HG03159 (cell line): ENCODE measurements around the gene UBE3B.
A peak's percentile ranks its signal among the peaks of the same experiment; 100 is the strongest.
"Not testable (repeated sequence)": the region's sequence is repeated elsewhere in the genome, so short reads cannot be mapped to it uniquely, and the experiment has no call there.

Experiments used
- ATAC-seq: cut with Tn5 transposase; IDR thresholded peaks from one replicate; pipeline ENCODE4 v1.9.1; 2021; ENCODE audit warnings: mild to moderate bottlenecking, moderate library complexity; ENCODE audit not compliant: unreplicated experiment

Gene UBE3B

DNA sequence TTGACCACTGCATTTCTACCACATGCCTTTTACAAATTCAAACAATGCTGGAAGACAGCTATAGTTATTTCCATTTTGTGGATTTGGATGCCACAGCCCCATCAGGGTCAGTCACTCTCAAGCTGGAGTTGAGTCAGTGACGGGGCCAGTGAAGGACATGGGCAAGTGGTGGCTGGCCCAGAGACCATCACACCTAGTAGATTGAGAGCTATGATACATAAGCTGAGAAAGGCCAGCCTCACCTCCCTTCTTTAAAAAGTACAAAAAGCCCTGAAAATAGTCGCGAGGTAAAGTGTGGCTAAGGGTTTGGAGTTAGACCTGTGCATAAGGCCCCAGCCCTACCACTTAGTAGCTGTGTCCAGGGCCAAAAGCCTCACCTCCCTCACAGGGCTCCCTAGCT is 4.4 kb upstream of the UBE3B start:
- ATAC-seq = no peak

DNA sequence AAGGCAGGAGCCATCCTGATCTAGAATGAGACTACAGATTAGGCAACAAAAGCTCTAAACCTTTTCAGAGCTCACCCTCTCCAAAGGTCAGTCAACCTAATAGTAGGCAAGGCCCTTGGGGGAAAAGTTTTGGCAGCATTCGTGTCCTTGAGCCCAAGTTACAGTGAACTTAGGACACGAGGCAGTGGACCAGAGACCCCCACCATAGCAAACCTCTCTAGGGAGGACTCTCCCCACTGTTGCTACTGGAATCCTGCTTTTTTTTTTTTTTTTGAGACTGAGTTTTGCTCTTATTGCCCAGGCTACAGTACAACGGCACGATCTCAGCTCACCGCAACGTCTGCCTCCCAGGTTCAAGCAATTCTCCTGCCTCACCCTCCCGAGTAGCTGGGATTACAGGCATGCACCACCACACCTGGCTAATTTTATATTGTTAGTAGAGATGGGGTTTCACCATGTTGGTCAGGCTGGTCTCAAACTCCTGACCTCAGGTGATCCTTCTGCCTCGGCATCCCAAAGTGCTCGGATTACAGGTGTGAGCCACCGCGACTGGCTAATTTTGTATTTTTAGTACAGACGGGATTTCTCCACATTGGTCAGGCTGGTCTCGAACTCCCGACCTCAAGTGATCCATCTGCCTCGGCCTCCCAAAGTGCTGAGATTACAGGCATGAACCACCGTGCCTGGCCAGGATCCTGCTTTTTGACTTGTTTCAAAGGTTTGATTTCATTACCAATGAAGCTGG is 3.7 kb upstream of the UBE3B start:
- not testable (repeated sequence) for ATAC-seq

DNA sequence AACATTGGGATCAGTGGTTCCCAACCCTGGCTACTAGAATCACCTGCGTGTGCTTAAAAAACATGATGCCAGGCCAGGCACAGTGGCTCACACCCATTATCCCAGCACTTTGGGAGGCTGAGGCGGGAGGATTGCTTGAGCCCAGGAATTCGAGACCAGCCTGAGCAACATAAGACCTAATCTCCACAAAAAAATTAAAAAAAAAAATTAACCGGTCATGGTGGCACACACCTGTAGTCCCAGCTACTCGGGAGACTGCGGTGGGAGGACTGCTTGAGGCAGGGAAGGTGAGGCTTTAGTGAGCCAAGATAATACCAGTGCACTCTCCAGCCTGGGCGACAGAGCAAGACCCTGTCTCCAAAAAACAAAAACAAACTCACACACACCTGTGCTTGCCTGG is 2.3 kb upstream of the UBE3B start:
- no peak for ATAC-seq

DNA sequence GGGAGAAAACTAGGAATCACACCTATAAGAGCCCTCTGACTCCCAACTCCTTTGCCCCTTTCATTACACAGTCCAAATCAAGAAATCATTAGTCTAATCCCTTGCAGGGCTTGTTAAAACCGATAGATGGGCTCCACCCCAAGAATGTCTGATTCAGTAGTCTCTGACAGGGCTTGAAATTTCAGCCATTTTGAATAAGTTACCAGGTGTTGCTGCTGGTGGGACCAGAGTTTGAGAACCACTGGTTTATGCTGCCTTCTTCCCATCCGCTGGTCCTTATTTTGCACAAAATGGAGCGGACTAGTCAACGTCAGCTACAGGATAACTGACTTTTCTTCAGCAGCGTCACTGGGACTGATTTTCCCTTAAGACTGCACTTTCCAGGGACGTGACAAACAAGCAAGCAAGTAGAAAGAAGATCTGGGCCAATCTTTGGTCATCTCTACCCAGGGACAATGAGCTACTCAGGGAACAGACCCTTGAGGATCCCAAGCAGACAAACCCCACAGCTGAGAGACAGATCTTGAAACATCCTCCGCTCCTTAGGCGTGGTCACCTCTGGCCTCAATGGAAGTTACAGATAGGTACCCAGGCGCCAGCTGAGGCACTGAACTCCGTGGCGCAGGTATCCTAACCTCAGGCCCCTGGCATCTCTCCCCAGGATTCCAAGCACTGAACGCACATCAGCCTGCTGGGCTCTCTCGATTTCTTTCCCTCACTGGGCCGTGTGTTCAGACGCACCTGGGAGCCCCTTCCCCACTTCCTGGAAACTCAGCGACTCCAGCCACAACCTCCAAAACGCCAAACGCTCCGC is 1.2 kb upstream of the UBE3B start:
- ATAC-seq = no peak

DNA sequence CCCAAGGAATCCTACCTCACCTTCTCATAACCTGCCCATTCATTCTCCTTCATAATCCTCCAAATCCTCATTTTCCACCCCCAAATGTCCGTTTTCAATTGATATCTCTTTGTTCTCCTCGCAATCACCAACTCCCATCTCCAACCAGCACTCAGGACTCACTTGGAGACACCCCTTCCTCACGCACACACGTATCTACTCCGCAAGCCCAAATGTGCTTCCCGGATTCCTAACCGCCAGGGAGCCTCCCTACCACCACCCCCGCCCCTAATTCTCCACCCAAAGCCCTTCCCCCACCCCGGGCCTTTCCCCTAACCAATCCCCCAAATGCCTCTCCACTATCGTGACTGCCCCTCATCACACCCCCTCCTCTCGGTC is 638 bp upstream of the UBE3B start:
- ATAC-seq = peak; percentile 11

DNA sequence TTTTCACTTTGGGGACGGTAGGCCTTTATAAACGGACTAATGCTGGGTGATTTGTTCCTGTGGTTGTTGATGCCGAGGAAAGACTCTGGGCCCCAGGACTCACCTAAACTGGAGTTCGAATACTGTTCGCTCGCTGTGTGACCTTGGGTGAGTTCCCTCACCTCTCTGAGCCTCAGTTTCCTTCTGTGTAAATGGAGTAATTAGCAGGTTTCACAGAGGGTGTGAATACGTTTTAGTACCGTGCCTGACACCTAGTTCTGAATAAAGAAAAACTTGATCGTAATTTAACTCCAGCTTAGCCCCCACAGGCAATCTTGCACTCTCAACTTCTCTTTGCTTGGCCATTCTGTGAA is 505 bp downstream of the UBE3B start:
- ATAC-seq = no peak

DNA sequence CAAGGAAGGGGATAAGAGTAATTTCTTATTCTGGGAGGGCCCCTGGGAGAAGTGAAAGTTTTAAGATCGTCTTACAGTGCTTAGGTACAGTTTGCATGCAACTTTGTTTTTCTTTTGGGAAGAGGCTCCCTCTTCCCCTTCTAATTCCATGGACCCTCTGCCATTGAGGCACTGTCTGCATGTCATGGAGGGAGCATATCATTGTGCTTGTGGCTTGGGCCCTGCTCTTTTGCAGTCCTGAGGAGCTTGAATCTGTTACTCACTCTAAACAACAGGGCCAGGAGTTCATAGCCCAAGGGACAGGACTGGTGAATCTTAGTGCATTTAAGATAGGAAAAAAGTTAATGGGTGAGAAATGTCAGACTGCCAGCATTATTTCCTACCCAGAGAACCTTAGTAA is 2.3 kb downstream of the UBE3B start:
- no peak for ATAC-seq

DNA sequence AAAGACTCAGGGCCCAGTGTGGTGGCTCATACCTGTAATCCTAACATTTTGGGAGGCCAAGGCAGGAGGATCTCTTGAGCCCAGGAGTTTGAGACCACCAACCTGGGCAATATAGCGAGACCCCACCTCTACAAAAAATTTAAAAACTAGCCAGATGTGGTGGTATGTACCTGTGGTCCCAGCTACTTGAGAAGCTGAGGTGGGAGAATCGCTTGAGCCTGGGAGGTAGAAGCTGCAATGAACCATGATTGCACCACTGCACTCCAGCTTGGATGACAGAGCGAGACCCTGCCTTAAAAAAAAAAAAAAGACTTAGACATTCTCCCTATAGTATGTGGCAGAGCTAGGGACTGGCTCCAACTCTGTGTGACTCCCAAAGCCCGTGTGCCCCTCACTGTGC is 2.9 kb downstream of the UBE3B start:
- no peak for ATAC-seq

DNA sequence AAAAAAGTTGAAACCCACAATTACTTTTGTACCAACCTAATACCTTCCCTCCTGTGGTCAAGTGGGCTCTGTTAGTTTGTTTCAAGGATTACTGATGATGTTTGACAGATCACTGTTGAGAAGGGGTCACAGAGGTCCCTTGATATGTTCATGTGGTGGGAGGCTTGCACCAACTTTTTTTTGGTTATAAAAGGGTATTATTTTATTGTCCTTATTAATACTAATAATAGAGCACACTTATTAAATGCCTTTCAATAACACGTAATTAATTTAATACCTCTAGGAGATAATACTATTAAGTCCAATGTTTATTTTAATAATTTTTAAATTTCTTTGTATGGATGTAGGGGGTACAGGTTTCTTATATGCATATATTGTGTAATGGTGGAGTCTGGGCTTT is 4.4 kb downstream of the UBE3B start:
- ATAC-seq = no peak

DNA sequence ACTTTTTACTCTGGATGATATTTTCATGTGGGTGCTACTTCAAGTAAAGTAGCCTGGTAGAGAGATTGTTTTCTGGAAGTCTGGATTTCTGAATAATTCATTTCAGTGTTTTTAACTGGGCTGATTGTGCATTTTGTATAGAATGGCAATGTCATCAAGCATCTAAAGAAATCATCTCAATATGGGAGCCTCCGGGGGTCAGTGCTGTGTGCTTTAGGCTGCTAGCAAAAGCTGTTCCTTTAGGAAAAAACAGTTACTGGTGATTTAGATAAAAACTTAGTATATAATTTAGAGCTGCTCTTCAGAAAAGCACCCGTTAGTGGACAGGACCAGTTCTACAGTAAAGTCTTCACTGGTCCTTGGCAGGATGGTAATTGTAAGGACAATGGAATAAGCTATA is 5.1 kb downstream of the UBE3B start:
- no peak for ATAC-seq

DNA sequence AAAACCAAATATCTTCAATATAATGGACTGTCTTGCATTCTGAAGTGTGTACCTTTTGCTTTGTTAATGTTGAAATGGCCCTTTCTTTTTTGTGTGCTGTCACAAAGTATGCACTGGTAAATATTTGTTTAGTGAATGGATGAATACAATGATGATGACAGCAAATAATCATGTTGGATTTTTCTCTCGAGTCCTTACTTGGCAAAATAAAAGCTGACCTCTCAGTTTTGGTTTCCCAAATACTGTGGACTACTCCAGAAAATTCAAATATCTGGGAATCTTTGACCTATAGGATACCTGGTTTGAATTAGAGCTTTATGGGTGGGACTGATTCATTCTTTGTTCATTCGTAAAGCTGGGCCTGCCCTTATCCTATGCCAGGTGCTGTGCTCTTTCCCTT is 5.5 kb downstream of the UBE3B start:
- no peak for ATAC-seq

DNA sequence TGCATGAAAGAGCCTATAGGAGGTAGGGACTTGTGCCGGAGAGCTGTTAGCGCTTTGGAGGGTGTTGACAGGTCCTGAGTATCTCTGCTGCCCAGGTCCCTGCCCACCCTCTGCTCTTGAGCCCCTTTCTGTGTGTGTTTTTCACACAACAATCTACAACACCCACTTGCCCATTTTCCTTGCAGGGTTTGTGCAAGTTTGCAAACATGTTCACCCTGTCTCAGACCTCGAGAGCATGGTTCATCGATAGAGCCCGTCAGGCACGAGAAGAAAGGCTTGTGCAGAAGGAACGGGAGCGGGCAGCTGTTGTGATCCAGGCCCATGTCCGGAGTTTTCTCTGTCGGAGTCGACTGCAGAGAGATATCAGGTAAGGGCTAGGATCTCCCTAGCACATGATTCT is 5.9 kb downstream of the UBE3B start:
- no peak for ATAC-seq

DNA sequence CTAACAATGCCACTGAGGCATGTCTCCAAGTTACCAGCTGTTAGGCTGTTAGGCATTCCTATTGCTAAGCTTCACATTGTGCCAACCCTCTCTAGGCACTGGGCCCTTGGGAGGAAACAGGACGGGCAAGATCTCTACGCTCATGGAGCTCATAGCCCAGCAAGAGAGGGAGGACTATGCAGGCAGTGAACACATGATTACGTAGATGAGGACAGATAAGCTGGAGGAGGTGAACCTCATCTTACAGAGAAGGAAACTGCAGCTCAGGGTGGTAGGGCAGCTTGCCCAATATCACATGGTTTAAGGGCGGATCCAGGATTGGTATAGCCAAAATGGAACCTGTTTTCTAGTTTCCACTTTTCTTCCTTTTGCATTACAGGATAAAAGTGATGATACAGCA is 7.8 kb downstream of the UBE3B start:
- no peak for ATAC-seq

DNA sequence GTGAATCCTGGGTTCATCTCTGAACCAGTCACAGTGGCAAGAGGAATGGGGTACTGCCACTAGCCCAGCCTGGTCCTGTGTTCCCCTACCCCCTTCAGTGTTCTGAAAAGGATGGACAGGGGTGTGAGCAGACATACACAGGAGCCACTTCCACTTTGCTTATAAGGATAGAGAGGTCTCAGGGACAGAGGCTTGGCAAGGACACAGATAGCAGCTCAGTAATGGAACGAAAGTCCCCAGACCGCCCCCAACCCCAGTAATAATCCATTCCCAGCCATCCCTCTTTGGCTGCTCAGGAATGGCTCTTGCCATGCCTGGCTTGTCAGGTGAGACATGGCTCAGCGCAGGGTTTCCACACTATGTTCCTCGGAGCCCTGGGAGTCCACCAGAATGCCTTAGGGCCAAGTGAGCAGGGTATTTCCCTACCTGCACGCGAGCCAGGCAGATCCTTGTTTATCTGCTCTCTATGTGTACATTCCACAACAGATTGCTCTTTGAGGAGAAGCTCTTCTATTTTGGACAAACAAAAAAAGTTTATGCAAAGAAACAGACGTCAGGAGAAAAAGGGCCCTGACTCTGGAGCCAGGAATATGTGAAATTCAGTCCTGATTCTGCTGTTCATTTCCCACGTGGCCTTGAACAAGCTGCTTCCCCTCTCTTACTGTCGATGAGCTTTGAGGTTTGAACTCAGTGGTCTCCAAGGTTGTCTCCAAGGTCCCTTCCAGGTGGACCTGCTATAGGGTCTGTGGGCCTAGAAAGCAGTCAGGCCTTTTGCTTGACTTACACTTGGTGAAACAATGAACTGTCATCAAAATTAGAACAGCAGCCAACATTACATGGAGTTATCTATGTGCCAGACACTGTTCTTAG is 10.0 kb downstream of the UBE3B start:
- ATAC-seq = no peak

DNA sequence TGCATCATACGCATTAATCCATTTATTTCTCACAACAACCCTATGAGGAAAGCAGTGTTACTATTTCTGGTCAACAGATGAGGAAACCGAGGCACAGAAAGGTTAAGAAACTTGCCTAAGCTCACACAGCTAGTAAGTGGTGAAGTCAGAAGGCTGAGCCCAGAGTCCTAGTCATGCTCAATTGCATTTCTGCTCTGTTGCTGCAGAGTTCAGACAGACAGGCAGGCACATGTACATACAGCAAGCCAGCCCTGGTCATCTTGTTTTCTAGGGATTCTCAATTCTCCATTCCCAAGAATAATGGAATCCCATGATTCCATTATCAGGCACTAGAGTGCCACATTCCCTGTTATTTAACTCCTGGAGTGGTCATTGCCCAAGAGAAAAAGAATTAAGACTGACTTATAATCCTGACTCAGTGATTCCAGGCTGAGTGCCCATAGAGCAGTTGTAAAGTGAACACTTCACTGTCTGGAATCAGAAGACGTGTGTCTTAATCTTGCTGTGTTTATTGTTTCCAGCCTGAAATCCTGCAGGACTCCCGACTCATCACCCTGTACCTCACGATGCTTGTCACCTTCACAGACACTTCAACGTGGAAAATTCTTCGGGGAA is 10.7 kb downstream of the UBE3B start:
- ATAC-seq = no peak

DNA sequence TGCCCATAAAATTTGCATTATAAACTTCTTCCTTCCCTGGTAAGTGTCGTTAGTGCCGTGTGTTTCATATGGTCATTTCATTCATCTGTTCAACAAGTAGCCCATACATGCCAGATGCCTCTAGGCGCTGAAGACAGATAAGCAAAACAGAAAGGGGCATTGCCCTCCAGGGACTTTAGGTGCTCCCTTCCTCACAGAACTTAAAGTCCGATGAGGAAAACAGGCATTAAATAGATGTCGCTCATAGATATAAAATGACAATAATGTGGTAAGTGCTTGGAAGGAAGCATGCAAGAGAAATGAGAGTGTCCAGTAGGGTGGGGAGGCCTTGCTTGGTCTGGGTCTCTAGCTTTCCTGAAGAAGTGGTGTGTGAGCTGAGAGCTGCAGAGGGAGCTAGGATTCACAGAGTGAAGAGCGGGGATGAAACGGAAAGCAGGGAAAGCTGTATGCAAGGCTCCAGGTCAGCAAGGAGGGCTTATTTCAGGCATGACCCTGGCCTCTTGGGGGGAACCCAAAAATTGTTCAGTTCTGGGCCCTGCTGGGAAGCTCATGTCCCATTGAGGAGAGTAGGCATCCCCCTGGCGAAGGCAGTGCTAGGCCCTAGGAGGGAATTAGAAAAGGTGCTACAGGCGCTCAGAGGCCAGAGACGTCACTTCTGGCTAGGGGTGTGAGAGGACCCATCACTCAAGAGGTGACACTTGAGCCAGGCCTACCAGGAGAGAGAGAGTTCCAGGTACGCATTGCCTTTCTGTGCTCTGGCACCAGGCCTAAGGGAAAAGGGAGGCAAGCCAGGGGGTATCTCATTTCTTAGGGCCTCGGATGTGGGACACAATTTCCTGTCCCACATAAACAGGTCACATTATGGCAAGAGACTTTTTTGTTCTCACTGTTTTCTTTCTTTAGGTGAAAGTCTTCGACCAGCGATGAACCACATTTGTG is 11.9 kb downstream of the UBE3B start:
- no peak for ATAC-seq

DNA sequence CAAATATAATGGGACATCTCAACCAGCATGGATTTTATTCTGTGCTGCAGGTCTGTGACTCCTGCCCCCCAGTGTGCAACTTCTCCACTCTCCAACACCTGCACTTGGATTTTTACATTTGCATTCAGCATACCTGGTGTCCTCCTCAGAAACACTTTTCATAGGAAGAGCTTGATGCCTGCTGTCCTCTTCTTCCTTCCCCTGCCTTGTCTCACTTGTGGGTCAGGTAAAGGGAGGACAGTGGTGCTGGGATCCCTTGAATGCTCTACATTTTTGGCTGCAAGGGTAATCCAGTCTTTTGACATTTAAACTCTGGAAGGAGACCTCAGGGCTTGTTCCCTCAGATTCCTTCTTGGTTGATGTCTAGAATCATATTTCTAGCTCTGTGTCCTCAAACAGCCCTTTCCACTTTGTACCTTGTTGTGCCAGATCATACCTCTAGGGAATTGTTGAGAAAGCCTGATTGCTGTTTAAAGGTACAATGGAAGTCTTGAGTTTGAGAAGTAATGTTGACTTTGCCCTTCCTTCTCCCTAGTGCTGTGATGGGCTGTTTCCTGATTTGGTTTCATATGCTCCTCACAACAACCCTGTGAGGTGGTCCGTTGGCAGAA is 12.6 kb downstream of the UBE3B start:
- ATAC-seq = no peak

DNA sequence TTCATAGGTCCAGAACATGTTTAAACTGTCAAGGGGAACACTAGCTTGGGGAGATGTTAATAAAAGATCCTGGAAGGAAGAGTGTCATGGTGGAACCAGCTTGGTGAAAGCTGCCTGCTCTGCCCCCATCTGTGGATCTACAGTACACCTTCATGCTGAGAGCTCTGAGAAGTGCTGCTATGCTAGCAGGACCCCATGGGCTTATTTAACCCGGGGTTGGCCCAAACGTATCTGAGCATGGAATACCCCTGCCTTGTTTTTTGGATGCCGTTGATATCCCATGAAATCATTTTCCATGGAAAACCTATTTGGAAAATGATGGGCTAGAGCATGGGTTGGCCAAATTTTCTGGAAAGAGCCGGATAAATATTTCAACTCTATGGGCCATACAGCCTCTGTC is 14.2 kb downstream of the UBE3B start:
- no peak for ATAC-seq

DNA sequence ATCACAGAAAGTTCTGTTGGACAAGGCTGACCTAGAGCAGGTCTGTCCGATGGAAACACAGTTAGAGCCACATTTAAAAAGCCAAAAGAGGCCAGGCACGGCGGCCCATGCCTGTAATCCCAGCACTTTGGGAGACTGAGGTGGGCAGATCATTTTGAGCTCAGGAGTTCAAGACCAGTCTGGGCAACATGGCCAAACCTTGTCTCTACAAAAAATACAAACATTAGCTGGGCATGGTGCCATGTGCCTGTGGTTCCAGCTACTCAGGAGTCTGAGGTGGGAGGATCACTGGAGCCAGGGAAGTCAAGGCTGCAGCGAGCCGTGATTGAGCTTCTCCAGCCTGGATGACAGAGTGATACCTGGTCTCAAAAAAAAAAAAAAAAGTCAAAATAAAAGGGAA is 14.9 kb downstream of the UBE3B start:
- ATAC-seq = no peak

DNA sequence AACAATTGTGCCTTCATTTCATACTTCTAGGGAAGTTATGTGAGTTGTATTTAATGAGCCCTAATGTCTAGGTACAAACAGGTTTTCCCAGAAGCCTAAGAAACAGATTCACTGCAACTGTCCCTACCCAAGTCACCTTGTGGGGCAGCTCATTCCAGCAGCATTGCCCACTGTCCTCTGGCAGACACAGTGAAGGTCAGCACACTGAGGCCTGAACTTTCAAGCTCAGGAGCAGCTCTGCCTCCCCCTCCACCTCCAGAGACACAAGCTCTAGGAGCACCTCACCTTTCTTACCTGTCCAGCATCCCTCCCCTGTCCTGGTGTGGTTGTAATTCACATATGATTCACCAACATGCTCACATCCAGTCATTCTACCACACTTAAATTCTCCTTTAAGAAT is 15.7 kb downstream of the UBE3B start:
- ATAC-seq = no peak
